IMR-90 (cell line): ENCODE results near the gene RAN. TPM values are rescaled to one million over a fixed set of nuclear protein-coding genes. Genes with fewer than 3 reads are reported as not detected.

Source experiments
- ATAC-seq: fragments of 200-7000 bp; cut with Tn5 transposase; 2 replicates; pipeline ENCODE4 v1.9.1; 2020; ENCODE audit warnings: low read depth, mild to moderate bottlenecking, moderate library complexity
- BruUV-seq: library from RNA; stranded (reverse); fragments of 400-500 nt; replicated peaks from 2 replicates; lab custom pipeline; 2021; lab: Mats Ljungman, UMichigan
- CTCF ChIA-PET: fragments of 300-600 bp; formaldehyde crosslinking; extraction: SDS; loops from one replicate; lab custom pipeline; 2021; ENCODE audit warnings: antibody characterized with exemption; lab: Yijun Ruan, JAX
- POLR2A ChIA-PET: fragments of 300-600 bp; sonication (Branson Sonifier 250); formaldehyde crosslinking; loops from one replicate; lab custom pipeline; 2022; ENCODE audit warnings: antibody characterized with exemption; ENCODE audit not compliant: unreplicated experiment; lab: Charles Lee
- DNase-seq: peaks from one replicate; pipeline ENCODE4 v3.0.0; 2013
- H2AFZ ChIP-seq: replicated peaks from 2 replicates; pipeline ENCODE3; 2013; ENCODE audit warnings: low read length, mild to moderate bottlenecking; ENCODE audit not compliant: poor library complexity
- H2AK5ac ChIP-seq: 2 replicates; pipeline ENCODE4 v1.6.1; 2013; ENCODE audit warnings: low read depth, low read length, inconsistent platforms
- H2AK9ac ChIP-seq: replicated peaks from 2 replicates; pipeline ENCODE3; 2013; ENCODE audit warnings: mild to moderate bottlenecking, low read depth, low read length, moderate library complexity; ENCODE audit not compliant: poor library complexity
- H2BK120ac ChIP-seq: 2 replicates; pipeline ENCODE4 v1.6.1; 2013; ENCODE audit warnings: low read depth, low read length, inconsistent platforms
- H2BK15ac ChIP-seq: 3 replicates; pipeline ENCODE4 v1.6.1; 2013; ENCODE audit warnings: low read depth, low read length, inconsistent platforms
- H2BK20ac ChIP-seq: 2 replicates; pipeline ENCODE4 v1.6.1; 2013; ENCODE audit warnings: low read depth, mild to moderate bottlenecking, inconsistent platforms, low read length, moderate library complexity
- H2BK5ac ChIP-seq: 2 replicates; pipeline ENCODE4 v1.6.1; 2013; ENCODE audit warnings: mild to moderate bottlenecking, low read depth, low read length, inconsistent platforms; ENCODE audit not compliant: poor library complexity, severe bottlenecking
- H3K14ac ChIP-seq: replicated peaks from 2 replicates; pipeline ENCODE4 v1.6.1; 2013; ENCODE audit warnings: low read depth, low read length, inconsistent platforms
- H3K18ac ChIP-seq: 2 replicates; pipeline ENCODE4 v1.6.1; 2013; ENCODE audit warnings: low read depth, low read length, control low read depth
- H3K23ac ChIP-seq: 2 replicates; pipeline ENCODE4 v1.6.1; 2013; ENCODE audit warnings: low read depth, low read length, inconsistent platforms
- H3K27ac ChIP-seq: 2 replicates; pipeline ENCODE4 v1.5.1; 2013; ENCODE audit warnings: mild to moderate bottlenecking, control low read depth, low read length; ENCODE audit not compliant: insufficient read depth
- H3K27me3 ChIP-seq: 2 replicates; pipeline ENCODE4 v1.6.1; 2013; ENCODE audit warnings: low read length; ENCODE audit not compliant: control insufficient read depth, insufficient read depth
- H3K36me3 ChIP-seq: 2 replicates; pipeline ENCODE4 v1.6.1; 2013; ENCODE audit warnings: low read length, mixed read lengths; ENCODE audit not compliant: control insufficient read depth, insufficient read depth
- H3K4ac ChIP-seq: 2 replicates; pipeline ENCODE4 v1.6.1; 2013; ENCODE audit warnings: low read depth, low read length, inconsistent platforms
- H3K4me1 ChIP-seq: 2 replicates; pipeline ENCODE4 v1.6.1; 2013; ENCODE audit warnings: low read length, mixed read lengths; ENCODE audit not compliant: control insufficient read depth, insufficient read depth
- H3K4me2 ChIP-seq: 2 replicates; pipeline ENCODE4 v1.6.1; 2013; ENCODE audit warnings: low read depth, mild to moderate bottlenecking, control low read depth, low read length, moderate library complexity
- H3K4me3 ChIP-seq: 2 replicates; pipeline ENCODE4 v1.5.1; 2013; ENCODE audit warnings: low read depth, mild to moderate bottlenecking, control low read depth, low read length, moderate library complexity; ENCODE audit not compliant: insufficient read depth
- H3K56ac ChIP-seq: 2 replicates; pipeline ENCODE4 v1.6.1; 2013; ENCODE audit warnings: low read length, inconsistent platforms; ENCODE audit not compliant: insufficient read depth; ENCODE audit errors: extremely low read depth
- H3K79me1 ChIP-seq, 2 experiments: 2 replicates each; pipeline ENCODE4 v1.6.1; 2013; ENCODE audit warnings: low read length in 2 of 2, inconsistent platforms in 1 of 2, low read depth in 1 of 2
- H3K9ac ChIP-seq: 2 replicates; pipeline ENCODE4 v1.6.1; 2013; ENCODE audit warnings: low read depth, low read length, control low read depth
- H3K9me1 ChIP-seq: 2 replicates; pipeline ENCODE4 v1.6.1; 2013; ENCODE audit warnings: low read length, inconsistent platforms; ENCODE audit not compliant: insufficient read depth
- H3K9me3 ChIP-seq: 2 replicates; pipeline ENCODE4 v1.6.1; 2013; ENCODE audit warnings: low read length; ENCODE audit not compliant: control insufficient read depth, insufficient read depth
- H4K20me1 ChIP-seq: 2 replicates; pipeline ENCODE4 v1.6.1; 2013; ENCODE audit warnings: low read length, inconsistent platforms; ENCODE audit not compliant: insufficient read depth
- H4K5ac ChIP-seq: 2 replicates; pipeline ENCODE4 v1.6.1; 2013; ENCODE audit warnings: mild to moderate bottlenecking, low read depth, low read length, control low read depth
- H4K8ac ChIP-seq, 2 experiments: 2 replicates each; pipeline ENCODE4 v1.6.1; 2013; ENCODE audit warnings: low read depth in 2 of 2, low read length in 2 of 2, control low read depth in 1 of 2, inconsistent platforms in 1 of 2
- H4K91ac ChIP-seq: 2 replicates; pipeline ENCODE4 v1.6.1; 2013; ENCODE audit warnings: low read depth, low read length, inconsistent platforms; ENCODE audit not compliant: insufficient read depth
- BHLHE40 ChIP-seq: fragments of 150-350 bp; IDR thresholded peaks from 2 replicates; pipeline ENCODE4 v1.6.1; 2016; ENCODE audit warnings: mild to moderate bottlenecking, low read depth, low read length
- CHD1 ChIP-seq: IDR thresholded peaks from 2 replicates; pipeline ENCODE4 v1.6.1; 2012; ENCODE audit warnings: low read depth, low read length, improper control_type of control experiment
- MAFK ChIP-seq: IDR thresholded peaks from 2 replicates; pipeline ENCODE4 v1.6.1; 2012; ENCODE audit warnings: low read depth, low read length, improper control_type of control experiment
- WGBS, 2 experiments: methylation state at CpG; one replicate each; pipeline versions ENCODE4 v1.1.5 to v1.1.7; 2013; ENCODE audit warnings: missing lambda C conversion rate in 2 of 2; ENCODE audit not compliant: insufficient read length in 1 of 2; ENCODE audit errors: extremely low coverage in 2 of 2; 5-methylcytosine and 5-hydroxymethylcytosine counted together
- dilution Hi-C: fragments of 300-500 bp; cut with HindIII; formaldehyde crosslinking; loops from one replicate; pipeline ENCODE4 v1.14.3; 2018; ENCODE audit warnings: low sequenced_read_pairs; ENCODE audit not compliant: unreplicated experiment
- in situ Hi-C: fragments of 300-500 bp; cut with MboI; formaldehyde crosslinking; loops from 3 replicates; pipeline ENCODE4 v1.14.3; 2019; ENCODE audit warnings: low sequenced_read_pairs, inconsistent platforms, mixed read lengths
- intact Hi-C: fragments of 100-400 bp; cut with micrococcal nuclease; formaldehyde crosslinking; loops from 2 replicates; pipeline ENCODE4 v1.10.0; 2022
- polyA plus RNA-seq, 3 experiments: library from polyadenylated mRNA; depleted of rRNA; stranded (reverse); fragments of >200 nt; gene quantifications; 2 replicates each; pipeline ENCODE4 v1.2.3, GENCODE V29; 2012; ENCODE audit warnings: low replicate concordance in 1 of 3
- total RNA-seq: library from RNA; depleted of rRNA; stranded (reverse); fragments of >200 nt; gene quantifications from 2 replicates; pipeline ENCODE4 v1.2.3, GENCODE V29; 2012

Gene RAN
- total and polyA plus RNA-seq, 2 of the 4 experiments (the other 2 are of a cell fraction) = 910 to 984 TPM

- H4K5ac ChIP-seq = no peak overlapping the region
- H4K20me1 ChIP-seq = no peaks in the 10 kb centered on the region
- no peak overlapping the region for H2BK15ac ChIP-seq
- no peak overlapping the region for H2BK5ac ChIP-seq
- WGBS, 2 experiments = no CpG with 5 or more reads among the region's 4 CpGs
- H3K27ac ChIP-seq = no peak overlapping the region
- H3K23ac ChIP-seq = no peak overlapping the region
- H3K4me1 ChIP-seq = 0 out of 2 replicates have a peak, but pooled peaks cover 1% of the 10 kb centered on the region
- ChIA-PET POLR2A (no interaction called here), CTCF (no interaction called here)
- DNase-seq = no peak
- H4K91ac ChIP-seq = no peak overlapping the region
- H3K18ac ChIP-seq = no peak overlapping the region
- no peak overlapping the region for H2BK20ac ChIP-seq
- H3K4me2 ChIP-seq = no peak overlapping the region
- no peaks in the 10 kb centered on the region for H3K79me1 ChIP-seq
- dilution Hi-C loops (no loop called here), in situ Hi-C loops (no loop called here), intact Hi-C loops (no loop called here)
- no peaks in the 10 kb centered on the region for H3K9me1 ChIP-seq
- H3K9me3 ChIP-seq = no peaks in the 10 kb centered on the region
- H2BK120ac ChIP-seq = no peak overlapping the region
- no peak overlapping the region for H4K8ac ChIP-seq
- H2AFZ ChIP-seq = no peak overlapping the region
- no peak overlapping the region for H3K4me3 ChIP-seq
- no peak for ATAC-seq
- no TSS peak for BruUV-seq
- H3K56ac ChIP-seq = no peak overlapping the region
- no peak overlapping the region for H2AK9ac ChIP-seq
- H2AK5ac ChIP-seq = no peak overlapping the region
- no peaks in the 10 kb centered on the region for H3K27me3 ChIP-seq
- no peak overlapping the region for H3K4ac ChIP-seq
- TF ChIP-seq BHLHE40 (no peak), MAFK (no peak), CHD1 (no peak)
- H3K36me3 ChIP-seq = no peaks in the 10 kb centered on the region
- H3K14ac ChIP-seq = no peak overlapping the region
- no peak overlapping the region for H3K9ac ChIP-seq
These were observed 50.7 kb downstream of the RAN start for GRCh38 chr12:130922511-130922953.
